HEK293 (cell line): ENCODE data around the gene CRYBA4.

Experiments used
- ZFHX2 ChIP-seq: fragments of 450-650 bp; formaldehyde crosslinking; conservative IDR thresholded peaks from 2 replicates; pipeline ENCODE4 v1.5.1; 2016; ENCODE audit warnings: missing biosample characterization, missing genetic modification characterization
- ZNF175 ChIP-seq: fragments of 450-650 bp; formaldehyde crosslinking; IDR thresholded peaks from 2 replicates; pipeline ENCODE4 v1.5.1; 2016; ENCODE audit warnings: missing biosample characterization, missing genetic modification characterization
- ZNF239 ChIP-seq: fragments of 450-650 bp; formaldehyde crosslinking; IDR thresholded peaks from 2 replicates; pipeline ENCODE4 v1.5.1; 2016; ENCODE audit warnings: missing biosample characterization, missing genetic modification characterization
- ZNF274 ChIP-seq, 2 experiments: fragments of 200-500 bp in 1 of 2; fragments of 450-650 bp in 1 of 2; sonication (Bioruptor generic) in 1 of 2; formaldehyde crosslinking in 1 of 2; IDR thresholded peaks; 2 replicates each; pipeline versions ENCODE4 v1.5.1 to v1.6.1; 2014 to 2016; ENCODE audit warnings: borderline replicate concordance in 1 of 2, inconsistent platforms in 1 of 2, low read length in 1 of 2, missing biosample characterization in 1 of 2, missing genetic modification characterization in 1 of 2
- ZNF791 ChIP-seq: fragments of 450-650 bp; formaldehyde crosslinking; IDR thresholded peaks from 2 replicates; pipeline ENCODE4 v1.5.1; 2016; ENCODE audit warnings: missing biosample characterization, missing genetic modification characterization
- TF ChIP-seq, protein P1 (sequence below): fragments of 450-650 bp; formaldehyde crosslinking; IDR thresholded peaks from 2 replicates; pipeline ENCODE4 v1.5.1; 2016; ENCODE audit warnings: missing biosample characterization, missing genetic modification characterization

DNA sequence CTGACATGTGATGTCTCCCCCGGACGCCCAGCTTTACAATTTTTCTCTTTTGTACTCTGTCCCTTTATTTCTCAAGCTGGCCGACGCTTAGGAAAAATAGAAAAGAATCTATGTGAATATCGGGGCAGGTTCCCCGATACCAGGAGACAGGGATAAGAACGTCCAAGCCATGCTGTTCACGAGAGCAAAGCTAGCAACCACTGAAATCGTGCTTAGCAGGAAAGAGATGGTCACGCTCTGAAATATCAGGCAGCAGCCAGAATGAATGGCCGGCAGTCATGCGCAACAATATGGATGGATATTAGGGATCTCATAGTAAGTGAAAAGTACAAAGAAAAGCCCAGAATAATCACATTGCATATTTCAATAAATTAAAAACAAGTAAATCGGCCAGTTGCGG lies 7.4 kb upstream of the CRYBA4 start:
- TF ChIP-seq, protein P1, sequence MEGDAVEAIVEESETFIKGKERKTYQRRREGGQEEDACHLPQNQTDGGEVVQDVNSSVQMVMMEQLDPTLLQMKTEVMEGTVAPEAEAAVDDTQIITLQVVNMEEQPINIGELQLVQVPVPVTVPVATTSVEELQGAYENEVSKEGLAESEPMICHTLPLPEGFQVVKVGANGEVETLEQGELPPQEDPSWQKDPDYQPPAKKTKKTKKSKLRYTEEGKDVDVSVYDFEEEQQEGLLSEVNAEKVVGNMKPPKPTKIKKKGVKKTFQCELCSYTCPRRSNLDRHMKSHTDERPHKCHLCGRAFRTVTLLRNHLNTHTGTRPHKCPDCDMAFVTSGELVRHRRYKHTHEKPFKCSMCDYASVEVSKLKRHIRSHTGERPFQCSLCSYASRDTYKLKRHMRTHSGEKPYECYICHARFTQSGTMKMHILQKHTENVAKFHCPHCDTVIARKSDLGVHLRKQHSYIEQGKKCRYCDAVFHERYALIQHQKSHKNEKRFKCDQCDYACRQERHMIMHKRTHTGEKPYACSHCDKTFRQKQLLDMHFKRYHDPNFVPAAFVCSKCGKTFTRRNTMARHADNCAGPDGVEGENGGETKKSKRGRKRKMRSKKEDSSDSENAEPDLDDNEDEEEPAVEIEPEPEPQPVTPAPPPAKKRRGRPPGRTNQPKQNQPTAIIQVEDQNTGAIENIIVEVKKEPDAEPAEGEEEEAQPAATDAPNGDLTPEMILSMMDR (tag by site-specific recombination), result no peak
- TF ChIP-seq ZNF274 (IDR thresholded peaks at IDR 0.05; ENCODE audit: low read length) (no peak), ZNF274 (tag by site-specific recombination; IDR thresholded peaks at IDR 0.05; ENCODE audit: borderline replicate concordance) (no peak), ZNF175 (tag by site-specific recombination) (no peak), ZFHX2 (tag by site-specific recombination) (no peak), ZNF791 (tag by site-specific recombination) (no peak), ZNF239 (tag by site-specific recombination) (no peak)
